ENCODE data around the gene PPIP5K2.
"Not testable (repeated sequence)": the region's sequence is repeated elsewhere in the genome, so short reads cannot be mapped to it uniquely, and the experiment has no call there.

Gene PPIP5K2

DNA sequence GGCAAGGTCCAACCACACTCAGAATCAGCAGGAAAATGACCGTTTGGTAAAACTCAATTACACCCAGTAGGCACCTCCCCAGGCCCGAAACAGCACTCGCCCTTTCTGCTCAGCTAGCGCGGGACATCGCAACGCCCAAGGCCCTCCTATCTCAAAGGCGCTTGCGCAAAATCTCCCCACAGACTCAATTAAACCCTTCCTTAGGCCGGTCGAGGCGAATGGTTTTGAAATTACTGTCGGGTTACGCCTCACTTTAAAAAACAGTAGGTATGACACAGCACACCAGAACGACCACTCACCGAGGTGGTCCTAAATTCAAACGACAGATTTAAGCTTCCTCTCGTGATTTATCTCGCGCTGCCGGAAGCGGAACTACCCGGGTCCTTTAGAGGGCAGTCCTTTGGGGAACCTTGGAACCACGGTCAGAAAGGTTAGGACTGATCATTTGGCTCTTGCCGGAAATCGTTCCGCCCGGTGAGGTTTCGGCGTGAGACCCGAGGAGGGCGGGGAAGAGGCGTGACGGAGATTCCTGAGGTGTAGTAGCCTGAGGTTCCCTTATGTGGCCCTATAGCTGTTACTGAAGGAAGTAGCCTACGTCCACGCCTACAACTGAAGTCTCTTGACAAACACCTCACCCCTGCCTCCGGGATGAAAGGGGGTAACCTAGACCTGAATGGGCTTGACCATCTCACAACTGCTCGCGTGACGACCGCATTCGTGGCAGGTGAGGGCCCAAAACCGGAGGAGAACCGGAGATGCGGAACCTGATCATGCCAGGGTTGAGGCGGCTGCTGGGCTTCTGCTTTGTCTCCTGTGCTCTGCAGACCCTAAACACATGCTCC is at the start of gene PPIP5K2, which contains the start of gene GIN1:
Gene PPIP5K2, plus strand, starts transcription at position 537 of the 842 bp plus-strand sequence. CDS start 9,289 bp downstream, outside the sequence.
Gene GIN1, minus strand, starts transcription at position 374 of the 842 bp plus-strand sequence. CDS start 11,431 bp downstream, outside the sequence.
- peak; percentile 91 to 97 (median 96) for DNase-seq

DNA sequence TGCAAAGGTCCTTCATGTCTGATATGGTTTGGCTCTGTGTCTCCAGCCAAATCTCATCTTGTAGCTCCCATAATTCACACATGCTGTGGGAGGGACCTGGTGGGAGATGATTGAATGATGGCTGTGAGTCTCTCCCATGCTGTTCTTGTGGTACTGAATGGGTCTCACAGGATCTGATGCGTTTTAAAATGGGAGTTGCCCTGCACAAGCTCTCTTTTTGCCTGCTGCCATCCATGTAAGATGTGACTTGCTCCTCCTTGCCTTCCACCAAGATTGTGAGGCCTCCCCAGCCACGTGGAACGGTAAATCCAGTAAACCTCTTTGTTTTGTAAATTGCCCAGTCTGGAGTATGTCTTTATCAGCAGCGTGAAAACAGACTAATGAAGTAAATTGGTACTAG is 46.6 kb upstream of the PPIP5K2 start:
- DNase-seq = not testable (repeated sequence)

DNA sequence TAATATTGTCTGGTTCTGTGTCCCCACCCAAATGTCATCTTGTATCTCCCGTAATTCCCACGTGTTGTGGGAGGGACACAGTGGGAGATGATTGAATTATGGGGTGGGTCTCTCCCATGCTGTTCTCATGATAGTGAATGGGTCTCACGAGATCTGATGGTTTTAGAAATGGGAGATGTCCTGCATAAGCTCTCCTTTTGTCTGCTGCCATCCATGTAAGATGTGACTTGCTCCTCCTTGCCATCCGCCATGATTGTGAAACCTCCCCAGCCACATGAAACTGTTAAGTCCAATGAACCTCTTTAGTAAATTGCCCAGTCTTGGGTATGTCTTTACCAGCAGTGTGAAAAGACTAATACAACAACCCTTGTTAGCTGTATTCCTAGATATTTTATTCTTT is 44.7 kb upstream of the PPIP5K2 start:
- no peak for DNase-seq

DNA sequence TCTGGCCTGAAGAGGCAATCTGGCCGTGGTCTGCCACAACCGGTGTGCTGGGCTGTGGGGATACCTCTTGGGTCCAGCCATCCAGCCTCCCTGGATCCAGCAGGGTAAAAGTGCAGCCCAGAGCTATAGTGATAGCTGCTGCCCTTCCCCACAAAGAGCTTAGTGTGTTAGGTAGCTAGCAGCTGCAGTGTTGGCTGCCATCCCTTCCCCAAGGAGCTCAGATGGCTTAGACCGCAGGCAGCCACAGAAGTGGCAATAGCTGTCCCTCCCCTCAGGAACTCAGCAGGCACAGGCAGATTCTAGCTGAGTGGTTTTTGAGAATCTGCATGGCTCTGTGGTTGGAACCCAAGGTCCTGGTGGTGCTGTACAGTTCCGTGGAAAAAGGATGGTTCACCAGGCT is 40.3 kb upstream of the PPIP5K2 start:
- no peak for DNase-seq

DNA sequence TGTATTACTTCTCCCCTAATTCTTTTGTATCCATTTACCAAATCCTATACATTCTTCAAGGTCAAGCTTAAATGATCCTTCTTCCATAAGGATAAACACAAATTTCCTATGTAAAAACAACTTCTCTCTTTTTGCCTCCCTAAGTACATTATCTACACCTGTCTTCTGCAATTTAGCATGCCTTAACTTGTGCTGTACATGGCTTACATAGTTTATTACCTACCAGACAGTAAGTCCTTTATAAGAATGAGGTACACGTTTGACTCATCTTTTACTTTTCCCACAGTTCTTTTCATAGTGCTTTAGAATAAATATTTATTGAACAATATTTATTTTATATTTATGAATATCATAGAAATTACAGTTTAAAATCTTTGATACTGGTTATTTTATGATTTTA is 33.6 kb upstream of the PPIP5K2 start:
- DNase-seq = no peak

DNA sequence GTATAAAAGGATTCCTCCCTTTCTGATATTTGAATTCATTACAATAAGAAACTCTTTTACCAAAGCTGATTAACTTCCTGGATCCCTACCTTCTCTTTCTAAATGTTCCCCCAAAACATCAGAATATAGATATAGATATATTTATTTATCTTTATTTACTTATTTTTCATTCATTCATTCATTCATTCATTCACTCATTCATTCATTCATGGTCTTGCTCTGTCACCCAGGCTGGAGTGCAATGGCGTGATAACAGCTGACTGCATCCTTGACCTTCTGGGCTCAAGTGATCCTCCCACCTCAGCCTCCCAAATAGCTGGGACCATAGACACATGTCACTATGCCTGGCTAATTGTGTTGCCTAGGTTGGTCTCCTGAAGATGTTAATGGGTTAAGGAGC is 30.8 kb upstream of the PPIP5K2 start:
- no peak for DNase-seq

DNA sequence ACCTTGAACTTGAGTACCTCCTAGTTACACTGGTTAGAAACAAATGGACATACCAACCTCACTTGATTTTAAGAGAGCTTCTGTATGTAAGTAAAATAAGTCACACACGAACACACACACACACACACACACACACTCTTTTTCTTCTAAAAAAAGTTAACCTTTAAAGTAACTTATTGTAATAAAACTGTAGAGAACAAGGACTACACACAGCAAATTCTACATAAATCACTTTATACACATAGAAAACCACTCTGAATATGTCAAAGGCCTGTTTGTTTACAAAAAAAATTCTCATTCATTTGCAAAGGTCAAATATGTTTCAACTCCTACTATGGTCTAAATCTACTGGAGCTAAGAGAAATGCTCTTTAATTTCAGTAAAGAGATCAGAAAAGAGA is 29.3 kb upstream of the PPIP5K2 start:
- DNase-seq = no peak

DNA sequence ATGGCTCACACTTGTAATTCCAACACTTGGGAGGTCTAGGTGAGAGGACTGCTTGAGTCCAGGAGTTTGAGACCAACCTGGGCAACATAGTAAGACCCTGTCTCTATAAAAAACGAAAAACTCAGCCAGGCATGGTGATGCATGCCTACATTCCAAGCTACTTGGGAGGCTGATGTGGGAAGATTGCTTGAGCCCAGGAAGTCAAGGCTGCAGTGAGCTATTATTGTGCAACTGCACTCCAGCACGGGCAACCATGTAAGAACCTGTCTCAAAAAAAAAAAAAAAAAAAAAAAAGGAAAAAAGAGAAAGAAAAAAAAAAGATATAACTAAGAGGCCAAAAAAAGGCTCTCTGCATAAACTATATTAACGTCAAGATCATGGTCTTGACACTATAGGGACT is 27.4 kb upstream of the PPIP5K2 start:
- DNase-seq = no peak

DNA sequence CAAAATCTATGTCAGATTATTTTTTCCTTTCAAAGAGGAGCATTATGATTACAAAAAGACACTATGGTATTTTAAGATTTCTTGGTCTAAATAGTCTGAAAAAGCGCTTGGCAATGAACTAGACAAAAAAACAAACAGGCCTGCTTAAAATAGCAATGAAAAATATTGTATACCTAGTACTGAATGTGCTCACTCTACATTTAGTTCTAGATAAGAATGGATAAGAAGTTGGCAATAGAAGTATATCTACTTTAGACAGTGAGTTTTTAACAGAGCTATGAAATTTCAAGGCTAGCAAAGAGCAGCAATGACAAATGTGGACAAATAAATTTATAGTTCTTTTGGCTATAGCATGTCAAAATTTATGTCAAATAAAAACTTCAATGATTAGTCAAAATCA is 26.4 kb upstream of the PPIP5K2 start:
- DNase-seq = no peak

DNA sequence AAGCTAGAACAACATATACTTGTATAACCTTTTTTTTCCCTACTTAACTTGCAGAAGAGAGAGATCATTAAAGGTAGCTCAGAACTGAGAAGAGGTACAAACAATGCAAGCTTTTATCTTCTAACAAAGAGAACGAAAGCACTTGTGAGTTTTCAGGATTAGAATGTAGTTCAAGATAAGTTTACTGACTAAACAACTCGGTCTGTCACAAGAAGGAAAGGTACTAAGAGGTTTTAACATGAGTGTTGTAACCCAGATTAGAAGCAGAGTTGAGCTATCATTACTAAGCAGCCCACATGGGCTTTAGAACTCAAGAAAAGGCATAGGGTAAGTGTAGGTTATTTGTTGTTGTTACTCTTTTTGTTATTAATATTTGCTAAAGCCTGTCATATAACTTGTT is 25.4 kb upstream of the PPIP5K2 start:
- DNase-seq = no peak

DNA sequence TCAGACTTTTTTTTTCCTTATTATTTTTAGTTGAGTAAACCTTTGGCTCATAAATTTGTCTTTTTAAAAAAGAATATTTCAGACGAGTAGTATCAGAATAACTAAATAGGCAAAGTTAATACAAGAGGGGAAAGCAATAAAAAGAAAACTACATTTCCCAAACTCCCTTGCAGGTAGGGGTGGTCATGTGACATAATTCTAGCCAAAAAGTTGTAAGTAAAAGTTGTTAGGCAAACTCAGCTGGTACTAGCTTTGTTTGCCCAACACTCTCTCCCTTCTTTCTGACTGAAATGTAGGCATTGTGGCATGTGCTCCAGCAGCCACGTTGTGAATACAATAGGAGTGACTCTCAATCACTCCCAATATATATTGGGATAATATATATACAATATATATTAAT is 21.1 kb upstream of the PPIP5K2 start:
- DNase-seq = no peak

DNA sequence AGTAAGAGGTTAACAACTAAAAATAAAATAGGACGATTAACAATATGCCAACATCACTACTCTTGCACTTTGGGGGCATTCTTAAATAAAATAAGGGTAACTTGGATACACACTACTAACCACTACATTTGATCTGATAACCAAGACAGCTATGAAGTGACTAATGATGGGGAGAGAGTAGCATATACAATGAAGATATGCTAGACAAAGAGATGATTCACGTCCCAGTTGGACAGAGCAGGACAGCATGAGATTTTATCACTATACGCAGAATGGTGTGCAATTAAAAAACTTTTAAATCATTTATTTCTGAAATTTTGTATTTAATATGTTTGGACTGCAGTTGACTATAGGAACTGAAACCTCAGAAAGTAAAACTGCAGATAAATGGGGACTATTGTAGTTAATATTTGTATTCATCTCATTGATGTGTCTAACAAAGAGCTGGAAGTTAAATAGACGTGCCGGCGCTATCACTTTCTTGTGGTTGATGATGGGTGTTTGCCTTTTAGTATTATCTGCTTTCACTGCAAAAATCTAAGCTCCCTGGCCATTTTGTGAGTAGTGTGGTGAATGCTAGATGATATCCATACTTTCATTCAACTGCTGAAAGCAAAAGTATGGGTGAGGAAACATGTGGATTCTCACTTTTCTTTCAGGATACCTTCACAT is 18.9 kb upstream of the PPIP5K2 start:
- DNase-seq = no peak

DNA sequence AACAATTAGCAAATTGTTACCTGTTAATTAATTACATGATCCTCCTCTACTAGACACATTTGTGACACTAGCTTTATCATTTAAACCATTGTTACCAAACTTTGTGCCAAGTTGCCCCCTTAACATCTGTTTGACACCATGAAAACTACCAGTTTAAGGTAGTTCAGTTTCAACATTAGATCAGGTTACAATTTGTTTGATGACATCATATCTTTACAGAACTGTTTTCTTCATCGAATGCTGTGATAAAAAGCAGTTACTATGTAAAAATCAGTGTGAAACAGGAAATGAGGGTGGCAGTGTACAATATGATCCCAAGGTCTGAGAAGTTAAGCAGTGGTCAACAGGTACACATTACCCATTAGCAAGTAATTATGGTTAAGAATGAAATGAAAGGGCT is 17.9 kb upstream of the PPIP5K2 start:
- no peak for DNase-seq

DNA sequence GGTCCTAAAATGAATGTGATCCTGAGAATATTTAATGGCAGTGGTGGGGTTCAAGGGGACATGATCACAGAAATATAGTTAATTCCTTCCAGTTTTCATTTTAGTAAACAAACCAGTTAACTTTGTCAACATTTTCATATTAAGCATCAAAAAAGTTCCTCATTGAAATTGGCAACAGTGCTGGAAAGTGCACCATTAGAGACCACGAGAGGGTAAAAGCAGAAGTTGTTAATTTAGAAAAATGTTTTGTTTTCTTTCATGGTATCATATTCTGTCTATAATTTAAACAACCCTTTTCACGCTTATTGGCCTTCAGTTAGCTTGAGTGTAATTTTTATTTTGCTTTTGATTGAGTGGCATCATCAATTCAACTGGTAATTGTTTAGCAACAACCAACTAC is 12.0 kb upstream of the PPIP5K2 start:
- DNase-seq = no peak

DNA sequence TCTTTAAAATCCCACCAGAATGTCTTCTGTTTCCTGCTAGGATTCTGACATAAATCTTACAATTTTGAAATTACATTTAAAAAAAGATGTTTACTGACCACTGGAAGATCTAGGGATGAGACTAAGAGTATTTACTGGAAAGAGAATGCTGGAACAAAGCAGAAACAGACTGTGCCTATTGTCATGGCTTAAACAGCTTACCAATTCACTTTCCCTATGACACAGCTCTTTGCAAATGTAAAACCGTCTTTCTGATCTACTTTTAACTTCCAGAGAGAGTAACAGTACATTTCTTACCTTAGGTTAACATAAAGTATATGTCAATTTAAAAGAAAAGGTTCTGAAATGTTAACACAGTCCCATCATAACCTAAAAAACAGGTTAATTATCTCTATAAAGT is 10.8 kb upstream of the PPIP5K2 start:
- no peak for DNase-seq

DNA sequence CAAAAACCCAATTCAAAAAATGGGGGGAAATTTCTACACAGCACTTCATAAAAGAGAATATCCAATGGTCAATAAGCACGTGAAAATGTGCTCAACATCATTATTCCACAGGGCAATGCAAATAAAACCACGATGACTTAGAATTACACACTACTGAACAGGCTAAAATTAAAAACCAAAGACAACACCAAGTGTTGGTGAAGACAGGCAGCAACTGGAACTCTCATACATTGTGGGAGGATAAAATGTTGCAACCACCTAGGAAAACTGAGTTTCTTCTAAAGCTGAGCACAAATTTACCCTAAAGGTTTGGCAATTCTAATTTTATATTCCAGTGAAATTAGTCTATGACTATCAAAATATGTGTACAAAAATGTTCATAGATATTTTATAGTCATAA is 9.7 kb upstream of the PPIP5K2 start:
- DNase-seq = no peak

DNA sequence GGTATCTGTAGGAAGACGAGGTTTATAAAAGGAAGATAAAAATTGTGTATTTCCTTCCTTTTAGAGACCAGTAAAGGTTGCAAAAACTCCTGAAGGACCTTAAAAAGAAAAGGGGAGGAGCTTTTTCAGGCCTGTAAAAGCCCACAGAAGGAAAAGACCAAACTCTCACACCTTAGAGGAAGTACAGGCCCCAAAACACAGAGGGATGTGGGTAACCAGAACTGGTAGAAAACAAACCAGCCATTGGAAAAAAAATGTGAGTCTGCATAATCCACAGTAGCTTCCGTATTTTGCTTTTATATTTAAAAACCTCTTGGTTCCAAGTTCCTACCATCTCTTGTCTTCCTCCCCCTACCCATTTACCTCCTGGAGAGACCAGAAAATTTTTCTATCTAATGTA is 8.6 kb upstream of the PPIP5K2 start:
- no peak for DNase-seq

DNA sequence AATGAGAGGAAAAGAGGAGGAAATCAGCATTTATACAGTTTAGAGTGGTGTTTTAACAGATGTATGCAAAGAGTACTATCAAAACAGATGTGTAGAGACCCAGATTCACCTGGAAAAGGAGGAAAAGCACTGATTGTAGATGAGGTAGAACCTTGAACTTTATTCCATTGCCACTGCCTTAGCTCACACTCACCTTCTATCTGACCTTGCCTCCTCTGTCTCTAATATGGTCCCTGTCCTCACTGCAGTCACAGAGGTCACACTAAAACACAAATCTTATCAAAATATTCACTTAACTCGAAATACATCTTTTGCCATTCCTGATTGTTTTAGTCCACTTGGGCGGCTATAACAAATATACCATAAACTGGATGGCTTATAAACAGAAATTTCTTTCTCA is 7.2 kb upstream of the PPIP5K2 start:
- no peak for DNase-seq

DNA sequence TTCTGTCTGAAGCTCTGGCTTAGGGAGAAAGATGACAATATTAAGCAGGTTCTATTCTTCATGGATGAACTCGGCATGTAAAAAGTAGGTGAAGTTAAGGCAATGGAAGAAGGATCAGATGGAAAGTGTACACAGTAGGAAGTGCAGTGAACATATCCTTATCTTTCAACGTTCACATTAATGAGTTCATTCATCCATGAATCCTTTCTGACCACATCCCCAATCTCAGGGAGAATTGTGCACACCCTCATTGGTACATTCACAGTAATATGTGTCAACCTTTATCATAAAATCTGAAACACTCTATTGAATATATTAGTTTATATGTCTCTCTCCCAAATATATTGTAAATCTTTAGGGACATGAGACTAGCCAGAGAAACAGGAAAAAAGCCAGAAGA is 5.7 kb upstream of the PPIP5K2 start:
- DNase-seq = no peak

DNA sequence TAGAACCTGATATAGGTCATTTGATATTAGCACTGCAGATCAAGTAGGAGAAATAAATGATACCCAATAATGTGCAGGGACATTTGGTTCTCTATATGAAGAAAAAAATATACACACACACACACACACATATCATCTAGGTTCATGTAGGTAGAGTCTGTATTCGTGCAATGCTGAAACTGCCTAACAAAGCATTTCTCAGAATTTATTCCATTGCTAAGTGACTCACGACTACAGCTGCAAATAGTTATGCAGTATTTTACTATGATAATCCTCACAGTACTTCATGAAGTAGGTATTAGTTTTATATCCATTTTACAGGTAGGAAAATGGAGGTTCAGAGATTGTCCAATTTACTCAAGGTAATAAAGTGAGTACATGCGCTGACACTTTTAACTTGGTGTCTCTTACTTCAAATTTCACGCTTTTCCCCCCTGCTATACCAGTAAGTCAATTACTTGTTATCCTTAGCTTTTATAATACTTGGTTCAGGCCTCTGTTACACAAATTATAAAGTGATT is 2.6 kb upstream of the PPIP5K2 start:
- no peak for DNase-seq

DNA sequence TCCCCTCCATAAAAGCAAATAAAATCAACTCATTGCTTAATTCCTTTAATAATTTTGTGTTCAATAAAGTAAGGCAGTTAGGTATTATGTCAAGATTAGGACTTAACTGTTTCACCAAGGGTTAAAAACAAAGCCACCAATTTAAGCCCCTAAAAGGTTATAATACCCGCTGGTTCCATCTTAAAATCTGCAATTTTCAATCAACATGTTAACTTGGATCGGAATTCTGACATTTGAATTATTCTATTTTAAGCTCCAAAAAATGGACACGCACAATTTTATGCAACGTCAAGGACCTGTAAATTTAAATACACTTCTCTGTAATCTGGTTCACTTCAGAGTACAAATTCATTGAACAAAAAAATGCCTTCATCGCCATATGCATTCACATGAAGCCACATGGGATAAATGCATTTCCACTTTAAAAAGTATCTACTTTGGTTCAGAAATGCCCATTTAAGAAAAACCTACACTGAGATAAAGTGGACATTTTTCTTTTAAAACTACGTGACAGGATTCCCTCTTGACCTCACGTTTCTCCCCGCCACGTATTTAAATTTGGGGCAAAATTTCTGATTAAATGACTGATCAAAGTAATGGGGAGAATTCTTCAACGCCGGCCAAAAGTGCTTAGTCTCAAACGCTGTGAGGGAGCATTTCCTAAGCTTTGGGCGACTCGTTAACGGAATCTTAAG is 884 bp upstream of the PPIP5K2 start:
- DNase-seq = no peak

DNA sequence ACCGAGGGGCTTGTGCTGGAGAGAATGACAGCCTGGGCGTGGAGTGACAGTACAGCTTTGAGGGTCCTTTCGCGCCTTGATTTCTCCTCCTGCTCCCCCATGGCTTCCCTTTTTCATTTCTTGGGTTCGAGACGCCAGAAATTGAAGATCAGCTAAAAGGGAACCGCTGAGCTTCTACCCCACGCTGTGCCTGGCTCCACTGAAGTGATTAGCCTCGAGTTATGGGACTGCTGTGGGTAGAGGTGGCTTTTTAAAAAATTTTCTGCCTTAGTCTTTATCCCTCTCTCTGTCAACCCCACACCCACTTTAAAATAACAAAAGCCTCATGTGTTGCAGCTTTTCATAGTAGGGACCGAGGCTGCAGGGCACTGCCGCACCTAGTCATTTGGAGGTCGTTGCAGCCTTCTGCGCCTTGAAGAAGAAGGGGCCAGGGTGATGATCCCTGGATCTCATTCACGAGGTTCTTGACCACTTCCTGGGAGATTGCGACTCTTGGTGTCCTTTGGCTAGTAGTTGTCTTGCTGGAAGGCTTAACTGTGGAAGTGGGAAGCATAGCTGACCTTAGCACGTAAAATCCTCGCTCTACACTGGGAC is 603 bp downstream of the PPIP5K2 start:
- peak in 1 of 3 experiments; percentile 22 for DNase-seq

DNA sequence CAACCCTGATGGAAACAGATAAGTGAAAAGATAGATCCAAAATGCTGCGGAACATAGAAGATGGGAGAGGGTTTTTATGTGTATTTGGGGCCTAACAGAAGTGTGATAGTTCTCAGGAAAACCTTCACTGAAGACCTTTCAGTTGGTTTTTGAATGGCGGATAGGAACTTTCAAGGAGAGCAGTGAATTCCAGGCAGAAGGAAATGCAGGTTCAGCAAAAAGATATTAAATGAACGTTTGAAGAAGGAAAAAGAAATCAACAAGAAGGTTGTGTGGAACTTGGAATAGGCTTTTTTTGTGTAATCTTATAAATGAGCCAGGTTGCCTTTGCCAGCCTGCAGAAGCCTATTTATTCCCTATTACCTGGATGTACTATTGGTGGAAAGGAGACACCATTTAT is 2.1 kb downstream of the PPIP5K2 start:
- DNase-seq = no peak

Data from NCI-H1417 (cell line).